Gastrocnemius medialis (tissue), 4 donors: ENCODE measurements around the gene CPNE5.

ENCODE experiments used
- CTCF ChIP-seq, 5 experiments: fragments of 450-650 bp in 3 of 5; fragments of 200-600 bp in 2 of 5; sonication (generic) in 2 of 5; IDR thresholded peaks in 4 of 5; conservative IDR thresholded peaks in 1 of 5; 1 replicate in 4 of 5; 2 replicates in 1 of 5; pipeline ENCODE4 v1.5.1; 2016 to 2019; ENCODE audit warnings: antibody characterized with exemption in 5 of 5, mild to moderate bottlenecking in 3 of 5, moderate library complexity in 3 of 5
- POLR2A ChIP-seq, 2 donors: fragments of 450-650 bp; IDR thresholded peaks; one replicate each; pipeline ENCODE4 v1.6.1; 2017; ENCODE audit warnings: antibody characterized with exemption in 2 of 2, mild to moderate bottlenecking in 2 of 2, moderate library complexity in 2 of 2

- TF ChIP-seq CTCF (IDR thresholded peaks at IDR 0.05 in 4 of 5, conservative IDR thresholded peaks at IDR 0.05 in 1 of 5) (no peak), POLR2A (IDR thresholded peaks at IDR 0.05) (no peak)
These were observed 8.7 kb upstream of the CPNE5 start for GRCh38 chr6:36847991-36848390.
